ENCODE measurements around the gene FLVCR1.

GRCh38 chr1:212945056-212945455 is 87.0 kb downstream of the FLVCR1 start:
- TF ChIP-seq CTCF (conservative IDR thresholded peaks at IDR 0.05; ENCODE audit: low read length) (no peak), EZH2phosphoT487 (IDR thresholded peaks at IDR 0.05; ENCODE audit: borderline replicate concordance, low read depth, low read length) (no peak)
